ENCODE data around the gene GLRX5. TPM values are rescaled to one million over a fixed set of nuclear protein-coding genes. Genes with fewer than 3 reads are reported as not detected.

The GLRX5 gene
- total and polyA plus RNA-seq, 10 donors: 18.2 to 48.4 (median 28.2) TPM

DNA sequence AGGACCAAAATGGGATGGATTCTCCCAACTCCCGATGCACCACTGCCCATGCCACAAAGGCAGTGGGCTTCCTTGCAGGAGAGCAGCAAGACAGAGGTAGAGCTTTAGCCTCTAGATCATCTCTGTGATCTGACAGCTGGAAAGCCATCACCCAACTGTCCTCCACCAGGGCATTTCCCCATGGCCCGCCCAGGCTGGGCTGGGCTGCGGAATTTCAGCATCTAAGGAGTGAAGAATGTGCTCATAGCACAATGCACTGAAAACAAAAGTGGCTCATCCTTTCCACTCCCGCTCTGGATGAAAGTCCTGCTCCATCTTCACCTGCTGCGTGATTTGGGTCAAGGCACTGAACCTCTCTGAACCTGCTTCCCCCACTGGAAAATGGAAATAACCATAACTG lies 24.0 kb upstream of the GLRX5 start:
- no peaks in the 10 kb centered on the region for H3K9me3 ChIP-seq
- no peak overlapping the region for H3K4me3 ChIP-seq
- peaks cover 0 to 37% (median 0%) of the 10 kb centered on the region in 6 donors for H3K36me3 ChIP-seq
- no peak overlapping the region for H3K27ac ChIP-seq
- TF ChIP-seq, protein P1, sequence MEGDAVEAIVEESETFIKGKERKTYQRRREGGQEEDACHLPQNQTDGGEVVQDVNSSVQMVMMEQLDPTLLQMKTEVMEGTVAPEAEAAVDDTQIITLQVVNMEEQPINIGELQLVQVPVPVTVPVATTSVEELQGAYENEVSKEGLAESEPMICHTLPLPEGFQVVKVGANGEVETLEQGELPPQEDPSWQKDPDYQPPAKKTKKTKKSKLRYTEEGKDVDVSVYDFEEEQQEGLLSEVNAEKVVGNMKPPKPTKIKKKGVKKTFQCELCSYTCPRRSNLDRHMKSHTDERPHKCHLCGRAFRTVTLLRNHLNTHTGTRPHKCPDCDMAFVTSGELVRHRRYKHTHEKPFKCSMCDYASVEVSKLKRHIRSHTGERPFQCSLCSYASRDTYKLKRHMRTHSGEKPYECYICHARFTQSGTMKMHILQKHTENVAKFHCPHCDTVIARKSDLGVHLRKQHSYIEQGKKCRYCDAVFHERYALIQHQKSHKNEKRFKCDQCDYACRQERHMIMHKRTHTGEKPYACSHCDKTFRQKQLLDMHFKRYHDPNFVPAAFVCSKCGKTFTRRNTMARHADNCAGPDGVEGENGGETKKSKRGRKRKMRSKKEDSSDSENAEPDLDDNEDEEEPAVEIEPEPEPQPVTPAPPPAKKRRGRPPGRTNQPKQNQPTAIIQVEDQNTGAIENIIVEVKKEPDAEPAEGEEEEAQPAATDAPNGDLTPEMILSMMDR (IDR thresholded peaks at IDR 0.05 in 8 of 11, conservative IDR thresholded peaks at IDR 0.05 in 3 of 11): no peak
- TF ChIP-seq POLR2AphosphoS5 (IDR thresholded peaks at IDR 0.05) (no peak), POLR2A (IDR thresholded peaks at IDR 0.05) (no peak)
- H3K4me1 ChIP-seq: peaks cover 41 to 100% (median 78%) of the 10 kb centered on the region in 6 donors
- no peaks in the 10 kb centered on the region for H3K27me3 ChIP-seq (replicated peaks in 1 of 7)
- intact Hi-C loops (cut with DNase I; ENCODE audit: low total_unique reads): no loop called here
- peak; percentile 33 for DNase-seq
- WGBS, 5 donors: 74 to 92% (median 81%) methylated on average over 5 of the region's 5 CpGs

GRCh38 chr14:95511687-95512086 lies 23.2 kb upstream of the GLRX5 start:
- no peak overlapping the region for H3K27ac ChIP-seq
- intact Hi-C loops (cut with DNase I; ENCODE audit: low total_unique reads): no loop called here
- no peak for DNase-seq

DNA sequence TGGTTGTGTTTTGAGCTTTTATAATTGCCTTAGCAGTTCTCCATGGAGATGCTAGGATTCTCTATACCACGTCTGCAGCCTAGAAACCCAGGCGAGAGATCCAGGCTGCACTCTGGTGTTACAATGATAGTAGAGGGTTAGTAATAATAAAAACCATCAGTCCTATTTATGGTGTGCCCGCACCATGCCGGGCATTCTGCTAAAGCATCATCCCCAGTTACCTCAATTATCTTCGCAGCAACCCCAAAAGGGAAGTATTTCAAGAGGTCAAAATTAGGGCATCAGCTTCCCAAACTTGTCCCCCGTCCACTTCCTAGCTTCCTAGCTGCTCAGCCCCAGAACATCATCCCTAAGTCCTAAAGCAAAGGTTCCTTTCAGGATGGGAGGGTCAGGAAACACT lies 21.6 kb upstream of the GLRX5 start:
- Histone ChIP-seq H3K4me3 (no peak overlapping the region), H3K4me1 (peaks cover 42 to 97% (median 76%) of the 10 kb centered on the region in 6 donors), H3K36me3 (peaks cover 0 to 22% (median 0%) of the 10 kb centered on the region in 6 donors), H3K27ac (peak overlapping the region in 1 of 8 donors; percentile 19), H3K9me3 (no peaks in the 10 kb centered on the region), H3K27me3 (replicated peaks in 1 of 7) (no peaks in the 10 kb centered on the region)
- DNase-seq: no peak
- TF ChIP-seq POLR2A (IDR thresholded peaks at IDR 0.05) (no peak), POLR2AphosphoS5 (IDR thresholded peaks at IDR 0.05) (no peak)
- TF ChIP-seq, protein P1 (IDR thresholded peaks at IDR 0.05 in 8 of 11, conservative IDR thresholded peaks at IDR 0.05 in 3 of 11): no peak
- intact Hi-C loops (cut with DNase I; ENCODE audit: low total_unique reads): no loop called here
- 51 to 72% (median 58%) methylated on average over 6 of the region's 6 CpGs for WGBS, 5 donors

More at GRCh38 chr14:95511687-95512086, 23.2 kb upstream of the GLRX5 start:
- TF ChIP-seq, protein P1 (IDR thresholded peaks at IDR 0.05 in 8 of 11, conservative IDR thresholded peaks at IDR 0.05 in 3 of 11): no peak
- no peak for TF ChIP-seq POLR2AphosphoS5 (IDR thresholded peaks at IDR 0.05)
- no peak for TF ChIP-seq POLR2A (IDR thresholded peaks at IDR 0.05)
- H3K4me1 ChIP-seq: peaks cover 40 to 97% (median 76%) of the 10 kb centered on the region in 6 donors
- H3K9me3 ChIP-seq: no peaks in the 10 kb centered on the region
- no peaks in the 10 kb centered on the region for H3K27me3 ChIP-seq (replicated peaks in 1 of 7)
- H3K4me3 ChIP-seq: no peak overlapping the region
- H3K36me3 ChIP-seq: peaks cover 0 to 28% (median 0%) of the 10 kb centered on the region in 6 donors
- WGBS, 5 donors: 86 to 94% (median 90%) methylated on average over 5 of the region's 5 CpGs

- Histone ChIP-seq H3K36me3 (peaks cover 0 to 16% (median 0%) of the 10 kb centered on the region in 6 donors), H3K4me1 (peaks cover 51 to 97% (median 80%) of the 10 kb centered on the region in 6 donors), H3K4me3 (peak overlapping the region in 7 of 8 donors; percentile 69 to 95 (median 84)), H3K27ac (peak overlapping the region in 7 of 8 donors; percentile 82 to 97 (median 95)), H3K27me3 (replicated peaks in 1 of 7) (no peaks in the 10 kb centered on the region), H3K9me3 (no peaks in the 10 kb centered on the region)
- WGBS, 5 donors: 73 to 80% (median 78%) methylated on average over 9 to 18 of the region's 18 CpGs
- TF ChIP-seq POLR2A (IDR thresholded peaks at IDR 0.05) (no peak), POLR2AphosphoS5 (IDR thresholded peaks at IDR 0.05) (no peak)
- TF ChIP-seq, protein P1 (IDR thresholded peaks at IDR 0.05 in 8 of 11, conservative IDR thresholded peaks at IDR 0.05 in 3 of 11): no peak
- intact Hi-C loops (cut with DNase I; ENCODE audit: low total_unique reads): no loop called here
- no peak for DNase-seq
These were observed 20.4 kb upstream of the GLRX5 start for GRCh38 chr14:95514131-95515079.

All from spleen (tissue), 11 donors.